HFF-Myc (cell line): ENCODE results near the gene CELF2.
"Not testable (repeated sequence)": the region's sequence is repeated elsewhere in the genome, so short reads cannot be mapped to it uniquely, and the experiment has no call there.

Experiments used
- DNase-seq: peaks from one replicate; pipeline ENCODE4 v3.0.0-alpha.2; 2011; ENCODE audit warnings: low read depth; ENCODE audit errors: extremely low read depth
- H3K4me3 ChIP-seq: replicated peaks from 2 replicates; pipeline ENCODE4 v1.5.1; 2011; ENCODE audit warnings: low read depth, mild to moderate bottlenecking, control low read depth, low read length
- CTCF ChIP-seq: IDR thresholded peaks from 2 replicates; pipeline ENCODE4 v1.5.1; 2012; ENCODE audit warnings: mild to moderate bottlenecking, low read depth, low read length, control low read depth; ENCODE audit errors: missing control alignments

CELF2 gene

GRCh38 chr10:10992961-10993714 lies 24.5 kb upstream of the CELF2 start:
- no peak overlapping the region for H3K4me3 ChIP-seq
- no peak for TF ChIP-seq CTCF
- no peak for DNase-seq

GRCh38 chr10:10993785-10994184 lies 23.9 kb upstream of the CELF2 start:
- H3K4me3 ChIP-seq, result no peak overlapping the region
- TF ChIP-seq CTCF, result no peak
- DNase-seq, result no peak

DNA sequence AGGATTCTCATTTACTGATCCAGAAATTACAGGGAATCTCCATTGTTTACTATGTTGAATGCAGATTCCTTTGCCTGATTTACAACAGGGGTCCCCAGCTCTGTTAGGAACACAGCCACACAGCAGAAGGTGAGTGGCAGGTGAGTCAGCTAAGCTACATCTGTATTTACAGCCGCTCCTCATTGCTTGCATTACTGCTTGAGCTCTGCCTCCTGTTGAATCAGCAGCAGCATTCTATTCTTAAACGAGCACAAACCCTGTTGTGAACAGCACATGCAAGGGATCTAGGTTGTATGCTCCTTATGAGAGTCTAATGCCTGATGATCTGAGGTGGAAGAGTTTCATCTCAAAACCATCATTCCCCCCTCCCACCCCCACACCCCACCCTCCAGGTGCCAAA lies 23.3 kb upstream of the CELF2 start:
- no peak overlapping the region for H3K4me3 ChIP-seq
- DNase-seq, result no peak
- TF ChIP-seq CTCF, result no peak

GRCh38 chr10:10995120-10995519 lies 22.6 kb upstream of the CELF2 start:
- H3K4me3 ChIP-seq, result no peak overlapping the region
- DNase-seq, result no peak
- TF ChIP-seq CTCF, result no peak

DNA sequence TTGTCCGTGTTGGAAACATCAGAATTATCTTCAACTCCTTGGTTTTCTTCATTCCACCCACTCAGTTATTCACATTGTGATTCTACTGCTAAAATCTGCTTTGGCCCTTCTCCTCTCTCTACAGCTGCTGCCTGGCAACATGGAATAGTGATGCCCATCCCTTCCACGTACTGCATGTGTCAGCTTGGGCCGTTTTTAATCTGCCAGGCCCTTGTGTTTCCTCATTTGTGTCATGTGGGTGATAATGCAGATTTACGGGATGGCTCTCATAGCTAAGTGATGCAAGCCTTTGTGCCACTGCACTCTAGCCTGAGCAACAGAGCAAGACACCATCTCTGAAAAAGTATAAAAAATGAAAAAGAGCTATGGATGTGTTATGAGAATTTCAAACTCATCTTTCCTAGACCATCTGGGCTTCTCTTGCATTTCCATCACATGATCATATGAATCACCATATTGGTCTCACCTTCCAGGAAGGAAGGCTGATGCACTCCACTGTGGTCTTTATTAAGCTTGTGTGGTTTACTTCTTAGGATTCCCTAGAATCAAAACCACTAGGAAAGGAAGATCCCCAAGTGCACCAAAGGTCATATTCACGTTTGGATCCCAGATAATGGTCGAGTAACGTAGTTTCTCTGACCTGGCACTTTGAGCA lies 20.6 kb upstream of the CELF2 start:
- no peak overlapping the region for H3K4me3 ChIP-seq
- no peak for DNase-seq
- no peak for TF ChIP-seq CTCF

DNA sequence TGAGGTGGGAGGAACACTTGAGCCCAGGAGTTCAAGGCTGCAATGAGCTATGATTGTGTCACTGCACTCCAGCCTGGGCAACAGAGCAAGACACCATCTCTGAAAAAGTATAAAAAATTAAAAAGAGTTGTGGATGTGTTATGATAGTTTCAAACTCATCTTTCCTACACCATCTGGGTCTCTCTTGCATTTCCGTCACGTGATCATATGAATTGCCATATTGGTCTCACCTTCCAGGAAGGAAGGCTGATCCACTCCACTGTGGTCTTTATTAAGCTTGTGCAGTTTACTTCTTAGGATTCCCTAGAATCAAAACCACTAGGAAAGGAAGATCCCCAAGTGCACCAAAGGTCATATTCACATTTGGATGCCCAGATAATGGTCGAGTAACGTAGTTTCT lies 18.2 kb upstream of the CELF2 start:
- not testable (repeated sequence) for DNase-seq, H3K4me3 ChIP-seq

- H3K4me3 ChIP-seq, result no peak overlapping the region
- DNase-seq, result no peak
- TF ChIP-seq CTCF, result no peak
Observed at GRCh38 chr10:11002485-11002884, 15.2 kb upstream of the CELF2 start.
